ENCODE data around the gene JAML. TPM values are rescaled to one million over a fixed set of nuclear protein-coding genes. Genes with fewer than 3 reads are reported as not detected.
"Not testable (repeated sequence)": the region's sequence is repeated elsewhere in the genome, so short reads cannot be mapped to it uniquely, and the experiment has no call there.

The JAML gene
- total RNA-seq, 1 donor from 2014 or later, result not detected

- no peak for DNase-seq (ENCODE audit: low read depth)
- TF ChIP-seq, protein P1, sequence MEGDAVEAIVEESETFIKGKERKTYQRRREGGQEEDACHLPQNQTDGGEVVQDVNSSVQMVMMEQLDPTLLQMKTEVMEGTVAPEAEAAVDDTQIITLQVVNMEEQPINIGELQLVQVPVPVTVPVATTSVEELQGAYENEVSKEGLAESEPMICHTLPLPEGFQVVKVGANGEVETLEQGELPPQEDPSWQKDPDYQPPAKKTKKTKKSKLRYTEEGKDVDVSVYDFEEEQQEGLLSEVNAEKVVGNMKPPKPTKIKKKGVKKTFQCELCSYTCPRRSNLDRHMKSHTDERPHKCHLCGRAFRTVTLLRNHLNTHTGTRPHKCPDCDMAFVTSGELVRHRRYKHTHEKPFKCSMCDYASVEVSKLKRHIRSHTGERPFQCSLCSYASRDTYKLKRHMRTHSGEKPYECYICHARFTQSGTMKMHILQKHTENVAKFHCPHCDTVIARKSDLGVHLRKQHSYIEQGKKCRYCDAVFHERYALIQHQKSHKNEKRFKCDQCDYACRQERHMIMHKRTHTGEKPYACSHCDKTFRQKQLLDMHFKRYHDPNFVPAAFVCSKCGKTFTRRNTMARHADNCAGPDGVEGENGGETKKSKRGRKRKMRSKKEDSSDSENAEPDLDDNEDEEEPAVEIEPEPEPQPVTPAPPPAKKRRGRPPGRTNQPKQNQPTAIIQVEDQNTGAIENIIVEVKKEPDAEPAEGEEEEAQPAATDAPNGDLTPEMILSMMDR (conservative IDR thresholded peaks at IDR 0.05; ENCODE audit: low read depth, low read length), result no peak
- H3K4me3 ChIP-seq (ENCODE audit: low read depth, low read length), result no peak overlapping the region
These were observed 38.3 kb downstream of the JAML start for GRCh38 chr11:118186346-118187107.

- no peak for DNase-seq (ENCODE audit: low read depth)
- TF ChIP-seq, protein P1 (conservative IDR thresholded peaks at IDR 0.05; ENCODE audit: low read depth, low read length), result no peak
- no peak overlapping the region for H3K4me3 ChIP-seq (ENCODE audit: low read depth, low read length)
These were observed 39.8 kb downstream of the JAML start for GRCh38 chr11:118184784-118185579.

DNA sequence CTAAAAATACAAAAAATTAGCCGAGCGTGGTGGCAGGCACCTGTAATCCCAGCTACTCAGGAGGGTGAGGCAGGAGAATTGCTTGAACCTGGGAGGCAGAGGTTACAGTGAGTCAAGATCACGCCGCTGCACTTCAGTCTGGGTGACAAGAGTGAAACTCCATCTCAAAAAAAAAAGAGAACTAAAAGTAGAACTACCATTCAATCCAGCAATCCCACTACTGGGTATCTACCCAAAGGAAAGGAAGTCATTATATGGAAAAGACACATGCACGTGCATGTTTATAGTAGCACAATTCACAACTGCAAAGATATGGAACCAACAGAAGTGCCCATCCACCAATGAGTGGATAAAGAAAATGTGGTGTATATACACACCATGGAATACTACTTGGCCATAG is 41.1 kb downstream of the JAML start:
- not testable (repeated sequence) for DNase-seq (ENCODE audit: low read depth); H3K4me3 ChIP-seq (ENCODE audit: low read depth, low read length)

DNA sequence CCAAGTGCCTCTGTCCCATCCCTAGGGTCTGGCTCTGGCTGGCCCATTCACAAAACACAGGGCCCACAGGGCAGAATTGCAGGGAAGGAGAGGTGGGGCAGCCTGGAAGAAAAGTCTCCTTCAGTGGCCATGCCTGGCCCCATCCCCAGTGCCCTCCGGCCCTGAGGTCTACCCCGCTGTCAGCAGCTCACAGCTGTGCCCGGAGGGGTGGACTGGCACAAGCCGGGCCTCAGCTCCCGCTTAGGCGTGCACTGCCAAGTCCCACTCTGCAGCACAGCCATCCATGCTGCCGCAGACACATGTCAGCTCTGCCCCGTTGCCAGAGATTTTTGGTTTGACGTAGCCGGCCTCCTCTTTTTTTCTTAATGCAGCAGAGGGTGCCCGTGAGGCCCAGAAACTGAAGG is 44.5 kb downstream of the JAML start:
- H3K4me3 ChIP-seq (ENCODE audit: low read depth, low read length), result no peak overlapping the region
- no peak for DNase-seq (ENCODE audit: low read depth)
- TF ChIP-seq, protein P1 (conservative IDR thresholded peaks at IDR 0.05; ENCODE audit: low read depth, low read length), result no peak

DNA sequence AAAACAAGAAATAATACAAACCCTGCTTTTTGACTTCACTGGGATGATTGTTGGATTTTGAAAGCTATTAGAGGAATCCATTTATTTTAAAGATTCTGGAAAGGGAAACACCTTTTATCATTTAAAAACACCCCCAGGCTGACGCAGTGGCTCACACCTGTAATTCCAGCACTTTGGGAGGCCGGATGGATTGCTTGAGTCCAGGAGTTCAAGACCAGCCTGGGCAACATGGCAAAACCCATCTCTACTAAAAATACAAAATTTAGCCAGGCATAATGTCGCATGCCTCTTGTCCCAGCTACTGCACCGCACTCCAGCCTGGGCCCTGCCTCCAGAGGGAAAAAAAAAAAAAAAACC is 48.1 kb downstream of the JAML start:
- TF ChIP-seq, protein P1 (conservative IDR thresholded peaks at IDR 0.05; ENCODE audit: low read depth, low read length), result no peak
- no peak for DNase-seq (ENCODE audit: low read depth)
- H3K4me3 ChIP-seq (ENCODE audit: low read depth, low read length), result no peak overlapping the region

DNA sequence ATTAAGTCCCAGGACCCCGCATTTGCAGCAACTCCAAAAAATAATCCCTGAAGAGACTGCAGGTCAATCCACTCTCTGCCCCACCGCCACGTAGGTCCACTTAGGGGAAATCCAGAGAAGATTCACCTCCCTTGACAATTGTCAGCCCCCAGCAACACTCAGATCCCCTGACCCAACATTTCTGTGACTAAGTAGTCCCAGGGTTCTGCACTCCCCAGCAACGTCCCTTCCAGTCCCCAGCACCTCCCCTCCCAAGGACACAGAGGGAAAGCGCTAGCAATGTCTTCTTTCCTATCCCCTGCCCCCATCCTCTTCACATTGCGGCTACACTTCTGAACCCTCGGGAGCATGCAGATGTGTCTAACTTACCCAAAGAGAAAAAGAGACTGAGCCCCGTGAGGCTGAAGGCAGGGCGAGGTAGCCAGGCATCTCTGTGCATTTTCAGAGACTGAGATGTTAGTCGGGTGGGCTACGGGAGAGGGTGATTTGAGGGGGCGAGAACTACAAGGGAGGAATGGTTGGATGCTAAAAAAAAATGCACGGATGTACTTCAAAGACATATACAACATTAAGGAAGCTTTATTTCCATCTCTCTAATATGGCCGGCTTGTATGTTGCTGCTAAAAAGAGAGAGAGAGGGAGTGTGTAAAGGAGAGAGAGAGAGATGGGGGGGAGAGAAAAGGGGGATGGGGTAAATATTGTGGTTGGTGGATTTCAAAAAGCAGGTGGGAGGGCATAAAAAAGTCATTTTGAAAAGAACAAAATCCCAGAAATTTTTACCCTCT is 48.6 kb downstream of the JAML start, which contains the start of gene SCN2B:
SCN2B (minus strand) TSS at position 647 of the 785 bp plus-strand sequence; CDS start at position 439, 208 bp downstream.
- TF ChIP-seq, protein P1 (conservative IDR thresholded peaks at IDR 0.05; ENCODE audit: low read depth, low read length), result no peak
- DNase-seq (ENCODE audit: low read depth), result no peak
- H3K4me3 ChIP-seq (ENCODE audit: low read depth, low read length), result no peak within 1 kb of the TSS

All from epithelial cell of proximal tubule (primary cell).